ENCODE results near the gene TBC1D22B. TPM values are rescaled to one million over a fixed set of nuclear protein-coding genes. Genes with fewer than 3 reads are reported as not detected.

The TBC1D22B gene
- total and polyA plus RNA-seq, 9 of the 15 experiments (the other 6 are each of a cell fraction or from before 2014, with no cell fraction given), result 4.8 to 24.2 (median 13.5) TPM

DNA sequence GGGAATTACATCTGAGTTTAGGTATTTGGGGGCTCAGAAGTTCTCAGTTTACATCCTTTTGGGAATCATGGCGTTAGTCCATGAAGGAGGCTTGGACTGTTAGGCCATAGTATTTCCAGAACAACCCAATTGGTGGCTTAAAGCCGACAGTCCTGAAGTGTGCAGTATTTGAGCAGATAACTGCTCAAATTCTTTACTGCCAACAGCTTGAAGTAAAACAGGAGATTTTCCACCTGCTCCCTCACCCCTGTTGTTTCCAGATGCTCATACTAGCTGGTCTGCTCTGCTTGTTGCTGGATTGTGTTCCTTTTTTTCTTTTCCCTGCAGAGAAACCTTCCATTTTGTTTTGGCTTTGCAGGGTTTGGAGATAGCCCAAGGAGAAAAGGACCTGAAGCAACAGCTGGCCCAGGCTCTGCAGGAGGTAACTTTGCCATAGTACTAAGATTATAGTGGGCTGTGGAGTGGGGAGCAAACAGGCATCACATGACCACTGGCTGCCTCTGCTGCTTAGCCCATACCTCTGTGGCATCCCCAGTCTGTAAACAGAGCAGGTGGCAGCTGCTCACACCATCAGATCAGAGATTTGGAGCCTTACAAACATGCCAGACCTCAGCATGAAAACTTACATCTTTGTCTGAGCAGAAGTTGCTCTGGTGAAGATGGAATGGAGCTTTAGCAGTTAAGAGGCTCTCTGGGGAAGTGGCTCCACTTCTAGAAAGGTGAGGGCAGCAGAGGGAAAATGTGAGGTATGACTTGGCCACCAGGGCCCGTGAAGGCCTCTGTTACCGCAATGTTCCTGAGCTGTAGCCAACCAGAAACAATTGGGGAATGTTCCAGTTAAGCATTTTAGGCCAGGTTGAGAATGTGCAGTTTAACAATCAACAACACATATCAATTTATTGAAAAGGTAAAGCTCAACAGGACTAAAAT is 113.8 kb downstream of the TBC1D22B start:
- DNase-seq (ENCODE audit: extremely low read depth in 1 of 4, low spot score in 3 of 4), result no peak
- Histone ChIP-seq H3K9ac (ENCODE audit: insufficient read depth in 1 of 2, low read depth in 2 of 2, low read length in 2 of 2) (no peak overlapping the region), H4K20me1 (replicated peaks; ENCODE audit: control insufficient read depth, insufficient read depth, low read length) (no peaks in the 10 kb centered on the region; the same call in 1 of the 2 replicates), H3K4me3 (no peak overlapping the region), H3K9me1 (ENCODE audit: control insufficient read depth, insufficient read depth, low read length) (no peaks in the 10 kb centered on the region), H3K27me3 (ENCODE audit: control insufficient read depth in 2 of 2, insufficient read depth in 2 of 2, low read length in 2 of 2) (no peaks in the 10 kb centered on the region), H3K9me3 (replicated peaks; ENCODE audit: control insufficient read depth, insufficient read depth, low read depth, low read length) (no peaks in the 10 kb centered on the region), H3K27ac (ENCODE audit: extremely low read depth, low read depth, low read length) (no peak overlapping the region), H2AFZ (ENCODE audit: low read depth, low read length) (no peak overlapping the region), H3K79me2 (ENCODE audit: control insufficient read depth, insufficient read depth, low read length) (no peaks in the 10 kb centered on the region), H3K4me1 (replicated peaks in 1 of 2; ENCODE audit: control insufficient read depth in 2 of 2, insufficient read depth in 2 of 2, low read length in 2 of 2) (no peaks in the 10 kb centered on the region), H3K36me3 (ENCODE audit: control insufficient read depth, insufficient read depth, low read length) (peaks cover 89% of the 10 kb centered on the region), H3K4me2 (ENCODE audit: insufficient read depth, low read length) (no peak overlapping the region)
- 68% methylated on average over 4 of the region's 4 CpGs for WGBS (ENCODE audit: insufficient coverage, low coverage, missing lambda C conversion rate)
- no peak for ATAC-seq
- intact Hi-C loops (cut with micrococcal nuclease) (no loop called here), in situ Hi-C loops (cut with MboI) (loop anchor here (25.0 kb wide), 1 partner anchor 1116 kb away; no protein-coding TSS in a partner anchor)
- POLR2A ChIA-PET, result interaction anchor here (0.5 to 1.4 kb wide), 7 partner anchors 13 to 560 kb away, joined by 3 to 5 read pairs (median 4); partner anchors contain the start of gene CMTR1
- no peak for TF ChIP-seq CAMTA2 (CRISPR knock-in tag; conservative IDR thresholded peaks at IDR 0.05)
- no peak for TF ChIP-seq SMAD4 (CRISPR knock-in tag; conservative IDR thresholded peaks at IDR 0.05)
- TF ChIP-seq, protein P1, sequence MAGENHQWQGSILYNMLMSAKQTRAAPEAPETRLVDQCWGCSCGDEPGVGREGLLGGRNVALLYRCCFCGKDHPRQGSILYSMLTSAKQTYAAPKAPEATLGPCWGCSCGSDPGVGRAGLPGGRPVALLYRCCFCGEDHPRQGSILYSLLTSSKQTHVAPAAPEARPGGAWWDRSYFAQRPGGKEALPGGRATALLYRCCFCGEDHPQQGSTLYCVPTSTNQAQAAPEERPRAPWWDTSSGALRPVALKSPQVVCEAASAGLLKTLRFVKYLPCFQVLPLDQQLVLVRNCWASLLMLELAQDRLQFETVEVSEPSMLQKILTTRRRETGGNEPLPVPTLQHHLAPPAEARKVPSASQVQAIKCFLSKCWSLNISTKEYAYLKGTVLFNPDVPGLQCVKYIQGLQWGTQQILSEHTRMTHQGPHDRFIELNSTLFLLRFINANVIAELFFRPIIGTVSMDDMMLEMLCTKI (IDR thresholded peaks at IDR 0.05; ENCODE audit: partially characterized antibody), result no peak
- TF ChIP-seq, protein P2, sequence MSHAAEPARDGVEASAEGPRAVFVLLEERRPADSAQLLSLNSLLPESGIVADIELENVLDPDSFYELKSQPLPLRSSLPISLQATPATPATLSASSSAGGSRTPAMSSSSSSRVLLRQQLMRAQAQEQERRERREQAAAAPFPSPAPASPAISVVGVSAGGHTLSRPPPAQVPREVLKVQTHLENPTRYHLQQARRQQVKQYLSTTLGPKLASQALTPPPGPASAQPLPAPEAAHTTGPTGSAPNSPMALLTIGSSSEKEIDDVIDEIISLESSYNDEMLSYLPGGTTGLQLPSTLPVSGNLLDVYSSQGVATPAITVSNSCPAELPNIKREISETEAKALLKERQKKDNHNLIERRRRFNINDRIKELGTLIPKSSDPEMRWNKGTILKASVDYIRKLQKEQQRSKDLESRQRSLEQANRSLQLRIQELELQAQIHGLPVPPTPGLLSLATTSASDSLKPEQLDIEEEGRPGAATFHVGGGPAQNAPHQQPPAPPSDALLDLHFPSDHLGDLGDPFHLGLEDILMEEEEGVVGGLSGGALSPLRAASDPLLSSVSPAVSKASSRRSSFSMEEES (CRISPR knock-in tag; IDR thresholded peaks at IDR 0.05), result peak; percentile 29; the same call in 1 of the 2 replicates
- FAIRE-seq, result no peak
- CTCF ChIA-PET (ENCODE audit: low intra/inter-chr PET ratio), result interaction anchor here (0.7 to 1.1 kb wide), 2 partner anchors 10 to 431 kb away, joined by 3 read pairs; no protein-coding TSS in a partner anchor
- no TSS peak for BruUV-seq (replicated peaks)
